Activated naive CD8-positive, alpha-beta T cell (primary cell): Measurements from ENCODE around the gene CIART.

Experiments
- H3K27ac Mint-ChIP-seq: one replicate; pipeline ENCODE4 v1.8.0; 2021; ENCODE audit warnings: mixed read lengths
- H3K27me3 Mint-ChIP-seq: one replicate; pipeline ENCODE4 v1.8.0; 2021; ENCODE audit warnings: mixed read lengths
- H3K36me3 Mint-ChIP-seq: one replicate; pipeline ENCODE4 v1.8.0; 2021; ENCODE audit warnings: mixed read lengths
- H3K4me1 Mint-ChIP-seq: one replicate; pipeline ENCODE4 v1.8.0; 2021; ENCODE audit warnings: low read depth, mixed read lengths
- H3K4me3 Mint-ChIP-seq: one replicate; pipeline ENCODE4 v1.8.0; 2021; ENCODE audit warnings: mild to moderate bottlenecking, mixed read lengths
- H3K9me3 Mint-ChIP-seq: one replicate; pipeline ENCODE4 v1.8.0; 2021; ENCODE audit warnings: low read depth, mixed read lengths

CIART gene

DNA sequence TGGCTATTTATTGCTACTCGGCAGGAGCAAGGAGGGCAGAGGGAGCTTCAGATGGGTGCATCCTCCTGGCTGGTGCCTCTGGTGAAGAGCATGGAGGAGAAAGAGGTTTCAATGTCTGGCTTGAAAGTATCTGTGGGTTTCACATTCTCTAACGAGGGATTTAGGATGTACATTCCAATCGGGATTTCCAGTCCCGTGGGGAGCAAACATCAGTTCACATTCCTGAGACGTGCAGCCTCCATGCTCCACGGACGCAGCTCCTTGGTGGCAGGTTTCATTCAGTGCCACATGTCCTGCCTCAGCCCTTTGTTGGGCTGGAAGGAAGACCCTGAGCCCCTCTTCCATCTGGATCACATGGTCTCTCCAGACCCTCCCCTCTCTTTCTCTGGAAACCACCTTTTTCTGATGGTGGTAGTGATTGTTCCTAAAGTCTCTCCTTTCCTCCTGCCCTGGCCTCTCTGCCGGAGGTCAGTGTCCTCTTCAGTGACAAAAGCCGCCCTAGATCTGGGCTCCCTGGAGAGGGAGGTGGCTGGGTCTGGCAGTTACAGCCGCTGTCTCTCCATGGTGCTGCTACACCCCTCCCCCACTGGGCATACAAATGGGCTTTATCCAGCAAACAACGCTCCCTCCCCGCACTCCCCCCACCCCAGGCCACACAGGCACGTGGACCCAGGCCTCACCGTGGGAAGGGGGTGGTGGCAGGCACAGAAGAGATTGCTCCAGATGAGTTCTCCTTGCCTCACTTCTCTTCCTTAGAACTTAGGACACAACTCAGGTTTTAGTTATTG is 25.6 kb upstream of the CIART start:
- Mint-ChIP-seq H3K27ac (no peak overlapping the region), H3K27me3 (peaks cover 9% of the 10 kb centered on the region), H3K4me3 (no peak overlapping the region), H3K4me1 (peaks cover 15% of the 10 kb centered on the region), H3K36me3 (no peaks in the 10 kb centered on the region), H3K9me3 (no peaks in the 10 kb centered on the region)

DNA sequence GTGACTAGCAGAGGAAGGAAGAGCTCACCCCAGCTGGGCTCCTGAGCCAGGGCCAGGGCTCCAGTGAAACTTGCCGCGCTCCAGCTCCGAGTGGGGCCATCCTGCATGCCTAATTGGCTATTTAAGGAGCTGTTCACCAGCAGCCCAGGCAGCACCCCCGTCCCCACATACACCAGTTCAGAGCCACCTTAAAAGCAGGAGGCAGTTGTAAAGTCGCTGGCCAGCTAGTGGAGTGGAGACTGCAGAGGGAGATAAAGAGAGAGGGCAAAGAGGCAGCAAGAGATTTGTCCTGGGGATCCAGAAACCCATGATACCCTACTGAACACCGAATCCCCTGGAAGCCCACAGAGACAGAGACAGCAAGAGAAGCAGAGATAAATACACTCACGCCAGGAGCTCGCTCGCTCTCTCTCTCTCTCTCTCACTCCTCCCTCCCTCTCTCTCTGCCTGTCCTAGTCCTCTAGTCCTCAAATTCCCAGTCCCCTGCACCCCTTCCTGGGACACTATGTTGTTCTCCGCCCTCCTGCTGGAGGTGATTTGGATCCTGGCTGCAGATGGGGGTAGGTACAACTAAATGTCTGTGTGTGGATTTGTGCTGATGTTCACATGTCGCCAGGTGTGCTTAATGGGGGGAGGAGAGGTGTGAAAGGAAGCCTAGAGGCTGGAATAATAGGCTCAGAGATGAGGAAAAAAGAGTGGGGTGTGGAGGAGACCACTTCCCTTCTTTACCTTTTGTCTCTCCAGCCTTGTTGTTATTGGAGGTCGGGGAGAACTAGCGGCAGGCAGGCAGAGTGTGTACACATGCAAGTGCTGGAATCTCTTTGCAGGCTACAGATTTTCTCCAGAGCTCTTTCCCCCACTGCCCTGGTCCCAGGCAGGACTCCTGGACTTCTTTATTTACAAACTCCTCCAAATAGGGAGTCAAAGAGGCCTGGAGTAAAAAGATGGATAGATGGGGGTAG is 24.4 kb upstream of the CIART start, which contains the start of gene CA14:
Gene CA14, plus strand, starts transcription at position 151 of the 962 bp plus-strand sequence. Its CDS starts 355 bp downstream, at position 506.
- Mint-ChIP-seq H3K36me3 (no peaks in the 10 kb centered on the region), H3K9me3 (no peaks in the 10 kb centered on the region), H3K4me3 (no peak within 1 kb of the TSS), H3K4me1 (peaks cover 15% of the 10 kb centered on the region), H3K27me3 (peaks cover 9% of the 10 kb centered on the region), H3K27ac (no peak within 1 kb of the TSS)

DNA sequence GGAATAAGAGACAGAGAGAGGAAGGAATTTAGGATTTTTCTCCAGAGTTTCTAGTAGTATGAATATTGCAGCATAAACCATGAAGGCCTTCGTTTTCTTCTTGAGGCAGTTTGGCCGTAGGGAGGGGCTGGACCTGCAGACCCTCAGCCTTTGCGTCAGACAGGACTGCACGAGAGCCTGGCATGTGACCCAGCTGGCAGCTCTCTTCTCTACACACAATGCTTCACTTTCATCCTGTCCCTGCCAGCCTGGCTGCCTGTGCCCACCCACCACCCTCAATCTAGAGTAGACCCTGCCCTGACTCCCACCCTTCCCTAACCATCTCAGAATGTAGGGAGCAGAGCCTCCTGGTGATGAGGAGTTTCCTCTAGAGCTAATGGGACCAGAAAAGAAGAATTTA is 23.1 kb upstream of the CIART start:
- no peak overlapping the region for H3K27ac Mint-ChIP-seq
- no peak overlapping the region for H3K4me3 Mint-ChIP-seq
- no peaks in the 10 kb centered on the region for H3K36me3 Mint-ChIP-seq
- H3K27me3 Mint-ChIP-seq: peaks cover 9% of the 10 kb centered on the region
- H3K9me3 Mint-ChIP-seq: no peaks in the 10 kb centered on the region
- peaks cover 15% of the 10 kb centered on the region for H3K4me1 Mint-ChIP-seq

DNA sequence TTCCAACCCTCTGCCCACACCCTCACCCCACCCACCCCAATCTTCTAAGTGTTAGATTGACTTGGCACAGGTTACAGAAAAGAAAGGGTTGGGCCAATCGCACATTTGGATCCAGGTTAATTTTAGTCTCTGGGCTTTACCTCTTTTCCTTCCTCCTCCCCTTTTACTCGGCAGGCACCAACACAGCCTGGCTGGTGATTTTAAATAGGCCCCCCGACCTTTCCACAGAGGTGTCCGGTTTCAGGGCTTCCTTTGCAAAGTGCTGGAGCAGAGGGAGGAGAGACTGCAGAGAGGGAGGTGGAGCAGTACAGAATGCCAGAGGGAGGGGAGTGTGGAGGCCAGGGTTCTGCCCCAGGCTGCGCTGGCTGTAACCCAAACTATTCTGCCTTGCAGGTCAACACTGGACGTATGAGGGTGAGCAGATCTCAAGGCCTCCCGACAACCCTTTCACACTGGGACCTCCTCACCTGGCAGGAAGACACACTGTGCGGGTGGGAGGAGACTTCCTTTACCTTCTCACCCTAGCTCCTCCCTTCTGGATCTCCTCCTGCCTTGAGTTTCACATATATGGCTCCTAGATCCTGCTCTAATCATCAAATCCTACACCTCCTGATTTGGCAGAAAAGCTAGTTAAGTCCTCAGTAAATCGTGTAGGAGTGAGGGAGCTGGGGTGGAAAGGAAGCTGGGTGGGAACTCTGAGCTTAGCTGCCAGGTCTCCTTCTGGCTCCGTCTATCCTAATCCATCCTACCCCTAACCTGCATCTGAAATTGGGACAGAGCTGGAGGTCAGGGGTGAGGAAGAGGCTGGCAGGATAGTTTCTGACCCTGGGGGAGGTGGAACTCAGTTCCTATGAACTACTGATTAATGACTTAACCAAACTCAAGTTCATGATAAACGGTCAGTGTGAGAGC is 22.3 kb upstream of the CIART start:
- H3K9me3 Mint-ChIP-seq: no peaks in the 10 kb centered on the region
- no peak overlapping the region for H3K4me3 Mint-ChIP-seq
- H3K27ac Mint-ChIP-seq: no peak overlapping the region
- peaks cover 9% of the 10 kb centered on the region for H3K27me3 Mint-ChIP-seq
- no peaks in the 10 kb centered on the region for H3K36me3 Mint-ChIP-seq
- peaks cover 15% of the 10 kb centered on the region for H3K4me1 Mint-ChIP-seq

DNA sequence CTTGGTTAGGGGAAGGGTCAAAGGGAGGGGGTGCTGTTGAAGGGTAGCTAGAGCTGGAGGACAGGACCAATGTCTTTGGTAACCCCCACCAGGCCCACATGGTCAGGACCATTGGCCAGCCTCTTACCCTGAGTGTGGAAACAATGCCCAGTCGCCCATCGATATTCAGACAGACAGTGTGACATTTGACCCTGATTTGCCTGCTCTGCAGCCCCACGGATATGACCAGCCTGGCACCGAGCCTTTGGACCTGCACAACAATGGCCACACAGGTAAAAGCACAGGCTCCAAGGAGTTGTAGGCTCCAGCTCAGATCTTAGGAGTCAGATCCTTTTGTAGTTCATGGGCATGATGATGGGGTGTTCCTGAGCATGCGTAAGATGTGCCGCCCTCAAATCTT is 21.0 kb upstream of the CIART start:
- Mint-ChIP-seq H3K27me3 (peaks cover 6% of the 10 kb centered on the region), H3K9me3 (no peaks in the 10 kb centered on the region), H3K4me1 (peaks cover 4% of the 10 kb centered on the region), H3K36me3 (no peaks in the 10 kb centered on the region), H3K4me3 (no peak overlapping the region), H3K27ac (no peak overlapping the region)

DNA sequence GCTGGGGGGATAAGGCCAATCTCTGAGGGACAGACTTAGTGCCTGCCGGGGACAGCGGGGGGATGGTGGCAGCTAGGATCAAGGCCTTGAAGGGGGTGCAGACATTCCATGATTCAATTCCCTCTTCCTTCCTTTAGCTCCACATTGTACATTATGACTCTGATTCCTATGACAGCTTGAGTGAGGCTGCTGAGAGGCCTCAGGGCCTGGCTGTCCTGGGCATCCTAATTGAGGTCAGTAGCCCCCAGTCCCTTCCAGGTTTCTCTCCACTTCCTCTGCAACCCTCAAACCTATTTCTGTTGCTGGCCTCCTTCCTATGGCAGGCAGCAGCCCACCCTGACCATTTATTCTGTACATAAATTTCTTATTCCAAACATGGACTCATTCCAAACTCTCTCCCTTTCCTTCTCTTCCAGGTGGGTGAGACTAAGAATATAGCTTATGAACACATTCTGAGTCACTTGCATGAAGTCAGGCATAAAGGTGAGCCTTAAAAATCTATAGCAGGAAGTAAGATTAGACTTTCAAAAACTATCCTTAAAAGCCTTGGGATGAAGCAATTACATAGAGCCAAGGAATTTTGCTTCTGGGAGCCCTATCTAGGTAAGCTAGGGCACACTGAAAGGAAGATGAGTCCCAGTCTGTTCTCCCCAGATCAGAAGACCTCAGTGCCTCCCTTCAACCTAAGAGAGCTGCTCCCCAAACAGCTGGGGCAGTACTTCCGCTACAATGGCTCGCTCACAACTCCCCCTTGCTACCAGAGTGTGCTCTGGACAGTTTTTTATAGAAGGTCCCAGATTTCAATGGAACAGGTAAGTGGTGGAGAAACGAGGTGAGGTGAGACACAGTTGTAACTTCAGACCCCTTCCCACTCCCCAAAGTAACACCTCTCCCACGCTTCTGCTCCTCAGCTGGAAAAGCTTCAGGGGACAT is 19.7 kb upstream of the CIART start:
- Mint-ChIP-seq H3K4me3 (no peak overlapping the region), H3K27me3 (no peaks in the 10 kb centered on the region), H3K4me1 (peaks cover 11% of the 10 kb centered on the region), H3K9me3 (no peaks in the 10 kb centered on the region), H3K36me3 (no peaks in the 10 kb centered on the region), H3K27ac (peak overlapping the region; percentile 46)

DNA sequence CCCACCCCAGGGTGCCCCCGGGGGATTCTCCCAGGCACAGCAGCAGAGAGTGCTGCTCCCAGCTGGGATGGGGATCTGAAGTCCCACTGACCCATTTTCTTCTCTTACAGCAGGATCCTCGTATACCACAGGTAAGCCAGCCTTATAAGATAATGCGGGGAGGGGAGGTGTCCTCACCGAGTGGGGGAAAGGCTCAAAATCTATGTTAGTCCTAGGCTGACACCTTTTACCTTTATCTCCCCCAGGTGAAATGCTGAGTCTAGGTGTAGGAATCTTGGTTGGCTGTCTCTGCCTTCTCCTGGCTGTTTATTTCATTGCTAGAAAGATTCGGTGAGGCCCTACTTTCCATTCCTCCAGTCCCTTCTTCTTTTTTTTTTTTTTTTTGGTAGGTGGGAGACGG is 18.8 kb upstream of the CIART start:
- Mint-ChIP-seq H3K4me1 (peaks cover 16% of the 10 kb centered on the region), H3K9me3 (no peaks in the 10 kb centered on the region), H3K27me3 (no peaks in the 10 kb centered on the region), H3K36me3 (no peaks in the 10 kb centered on the region), H3K4me3 (no peak overlapping the region), H3K27ac (no peak overlapping the region)

DNA sequence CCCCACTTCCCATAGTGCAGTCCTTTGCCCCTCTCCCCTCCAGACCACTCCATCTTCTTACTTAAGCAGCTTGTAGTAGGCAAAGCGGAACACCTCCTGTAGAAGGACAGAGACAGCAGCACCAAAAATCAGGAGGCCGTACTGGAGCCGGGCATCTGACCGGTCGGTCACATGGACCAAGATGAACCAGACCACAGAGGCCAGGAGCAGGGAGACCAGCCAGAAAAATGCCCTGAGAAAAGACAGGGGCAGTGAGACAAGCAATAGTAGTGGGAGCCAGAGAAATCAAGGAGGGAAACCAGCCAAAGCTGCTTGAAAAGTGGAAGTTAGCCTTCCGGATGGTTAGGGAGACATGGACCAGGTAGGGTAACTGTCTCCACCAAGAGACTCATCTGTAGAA is 14.5 kb upstream of the CIART start:
- peaks cover 2% of the 10 kb centered on the region for H3K36me3 Mint-ChIP-seq
- H3K27me3 Mint-ChIP-seq: no peaks in the 10 kb centered on the region
- H3K4me3 Mint-ChIP-seq: peak overlapping the region; percentile 97
- peak overlapping the region; percentile 97 for H3K27ac Mint-ChIP-seq
- H3K4me1 Mint-ChIP-seq: peaks cover 25% of the 10 kb centered on the region
- H3K9me3 Mint-ChIP-seq: no peaks in the 10 kb centered on the region

DNA sequence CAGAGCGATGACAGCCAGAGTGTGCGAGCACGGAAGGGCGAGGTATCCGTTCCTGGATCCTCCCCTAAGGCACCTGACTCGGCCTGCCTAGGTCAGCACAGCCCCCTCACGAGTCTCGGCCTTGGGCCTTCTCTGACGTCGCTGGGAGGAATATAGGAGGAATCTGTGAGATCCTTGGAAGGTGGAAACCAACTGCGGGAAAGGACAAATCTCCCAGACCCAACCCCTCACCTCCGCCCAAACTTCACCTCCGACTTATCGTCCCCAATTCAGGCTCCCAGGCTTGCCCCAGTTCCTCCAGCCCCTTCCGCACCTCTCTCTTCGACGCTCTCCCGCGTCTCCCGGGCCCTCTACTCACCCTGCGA is 14.0 kb upstream of the CIART start:
- Mint-ChIP-seq H3K9me3 (no peaks in the 10 kb centered on the region), H3K36me3 (peaks cover 2% of the 10 kb centered on the region), H3K27ac (peak overlapping the region; percentile 97), H3K27me3 (no peaks in the 10 kb centered on the region), H3K4me1 (peaks cover 25% of the 10 kb centered on the region), H3K4me3 (peak overlapping the region; percentile 97)

DNA sequence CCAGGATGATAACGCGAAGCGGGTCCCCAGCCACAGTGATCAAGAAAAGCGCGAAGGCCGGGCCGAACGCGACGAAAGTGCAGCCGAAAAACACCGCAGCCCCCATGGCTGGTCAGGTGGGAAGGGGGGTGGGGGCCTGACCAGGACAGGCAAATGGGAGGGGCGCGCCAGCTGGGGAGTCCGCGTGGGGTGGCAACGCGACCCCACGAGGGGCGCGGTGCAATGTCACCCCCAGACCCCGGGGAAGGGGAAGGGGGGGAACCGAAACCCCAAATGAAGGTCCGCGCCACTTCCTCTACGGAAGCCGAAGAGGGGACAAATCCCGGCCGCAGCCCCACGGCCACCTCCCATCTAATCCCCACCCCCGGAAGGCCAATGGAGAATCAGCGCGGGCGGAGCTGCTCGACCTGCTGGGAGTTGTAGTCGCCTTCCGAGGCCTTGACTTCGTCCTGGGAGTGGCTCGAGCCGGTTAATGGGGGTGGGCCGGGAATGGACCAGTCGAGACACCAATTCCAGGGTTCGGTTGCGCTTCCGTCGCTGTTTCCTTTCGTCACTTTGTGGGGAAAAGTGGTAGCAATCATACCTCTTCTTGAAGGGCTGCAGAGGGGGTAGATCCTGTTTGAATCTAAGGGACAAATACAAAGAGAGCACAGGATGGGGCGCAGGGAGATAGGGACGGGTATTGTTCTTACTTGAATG is 13.5 kb upstream of the CIART start, which contains the start of gene APH1A:
Gene APH1A, minus strand, starts transcription at position 312 of the 699 bp plus-strand sequence. Its CDS starts 206 bp downstream, at position 106.
- Mint-ChIP-seq H3K27me3 (no peaks in the 10 kb centered on the region), H3K4me3 (peak within 1 kb of the TSS; percentile 97), H3K27ac (peak within 1 kb of the TSS; percentile 97), H3K36me3 (peaks cover 2% of the 10 kb centered on the region), H3K4me1 (peaks cover 25% of the 10 kb centered on the region), H3K9me3 (no peaks in the 10 kb centered on the region)

DNA sequence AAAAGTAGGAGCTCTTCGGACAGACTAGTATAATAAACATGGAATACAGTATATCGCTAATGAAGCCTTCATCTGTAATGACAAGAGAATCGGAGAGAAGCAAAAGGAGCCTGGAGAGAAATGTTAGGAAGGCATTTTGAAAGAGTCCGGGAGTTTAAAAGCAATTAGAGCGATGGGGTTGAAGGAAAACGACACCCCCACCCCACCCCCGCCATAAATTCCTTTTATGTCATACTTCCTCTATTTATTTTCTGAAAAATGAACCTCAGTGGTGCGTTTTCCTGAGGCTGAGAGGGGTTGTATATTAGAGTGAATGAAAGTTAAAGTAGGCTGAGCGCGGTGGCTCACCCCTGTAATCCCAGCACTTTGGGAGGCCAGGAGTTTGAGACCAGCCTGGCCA is 12.9 kb upstream of the CIART start:
- Mint-ChIP-seq H3K36me3 (peaks cover 2% of the 10 kb centered on the region), H3K9me3 (no peaks in the 10 kb centered on the region), H3K27ac (peak overlapping the region; percentile 97), H3K4me3 (peak overlapping the region; percentile 97), H3K4me1 (peaks cover 25% of the 10 kb centered on the region), H3K27me3 (no peaks in the 10 kb centered on the region)

DNA sequence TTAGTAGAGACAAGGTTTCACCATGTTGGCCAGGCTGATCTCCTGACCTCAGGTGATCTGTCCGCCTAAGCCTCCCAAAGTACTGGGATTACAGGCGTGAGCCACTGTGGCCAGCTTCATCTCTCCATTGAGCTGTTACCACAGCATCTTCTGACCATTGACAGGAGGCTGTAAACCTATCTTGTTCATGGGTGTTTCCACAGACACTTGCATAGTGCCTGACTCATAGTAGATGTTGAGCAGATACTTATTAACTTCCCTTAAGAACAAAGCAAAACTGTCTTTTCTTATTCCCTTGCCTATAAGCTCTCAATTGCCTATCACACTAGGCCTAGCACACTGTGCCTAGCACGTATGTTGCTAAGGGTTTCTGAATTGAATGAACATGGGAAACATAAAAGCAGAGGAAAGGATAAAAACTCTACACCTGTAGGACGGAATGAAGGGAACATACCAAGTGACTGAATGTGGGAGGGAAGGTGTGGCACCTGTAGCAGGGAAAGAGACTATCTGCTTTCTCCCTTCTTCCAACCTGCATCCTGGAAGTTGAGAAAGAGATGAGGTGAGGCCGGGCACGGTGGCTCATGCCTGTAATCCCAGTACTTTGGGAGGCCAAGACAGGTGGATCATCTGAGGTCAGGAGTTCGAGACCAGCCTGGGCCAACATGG is 10.9 kb upstream of the CIART start:
- H3K4me1 Mint-ChIP-seq: peaks cover 25% of the 10 kb centered on the region
- peaks cover 2% of the 10 kb centered on the region for H3K36me3 Mint-ChIP-seq
- no peak overlapping the region for H3K27ac Mint-ChIP-seq
- no peak overlapping the region for H3K4me3 Mint-ChIP-seq
- H3K27me3 Mint-ChIP-seq: no peaks in the 10 kb centered on the region
- H3K9me3 Mint-ChIP-seq: no peaks in the 10 kb centered on the region

DNA sequence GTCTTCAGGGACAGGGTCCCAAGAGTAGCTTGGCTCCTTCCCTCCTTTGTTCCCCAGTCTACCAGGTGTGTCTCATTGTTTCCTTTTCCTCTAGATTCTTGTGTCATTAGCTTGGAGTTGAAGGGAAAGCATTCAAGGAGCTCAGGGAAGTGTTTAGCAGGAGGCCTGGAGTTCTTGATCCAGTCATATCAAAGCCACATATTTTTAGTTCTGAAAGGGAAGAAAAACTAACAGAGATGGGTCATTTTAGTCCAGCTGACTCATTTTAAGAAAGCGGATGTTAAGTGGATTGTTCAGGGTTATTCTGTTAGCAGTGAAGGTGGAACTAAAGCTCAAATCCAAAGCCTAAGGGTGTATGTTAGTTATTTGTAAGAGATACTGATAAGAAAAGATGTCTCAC is 9.0 kb upstream of the CIART start:
- H3K4me1 Mint-ChIP-seq: peaks cover 9% of the 10 kb centered on the region
- H3K27me3 Mint-ChIP-seq: no peaks in the 10 kb centered on the region
- no peak overlapping the region for H3K27ac Mint-ChIP-seq
- H3K4me3 Mint-ChIP-seq: no peak overlapping the region
- H3K36me3 Mint-ChIP-seq: peaks cover 2% of the 10 kb centered on the region
- H3K9me3 Mint-ChIP-seq: no peaks in the 10 kb centered on the region
